H9 (cell line): ENCODE measurements around the gene NFKBIZ. TPM values are rescaled to one million over a fixed set of nuclear protein-coding genes. Genes with fewer than 3 reads are reported as not detected.
"Not testable (repeated sequence)": the region's sequence is repeated elsewhere in the genome, so short reads cannot be mapped to it uniquely, and the experiment has no call there.

ENCODE experiments used
- DNase-seq: peaks from one replicate; pipeline ENCODE4 v3.0.0-alpha.2; 2017
- H2AFZ ChIP-seq: one replicate; pipeline ENCODE4 v1.6.1; 2013; ENCODE audit warnings: mild to moderate bottlenecking, low read length, control low read depth, moderate library complexity
- H2AK5ac ChIP-seq: 2 replicates; pipeline ENCODE4 v1.6.1; 2013; ENCODE audit warnings: low read length, control low read depth, mixed read lengths; ENCODE audit not compliant: insufficient read length
- H2BK120ac ChIP-seq: one replicate; pipeline ENCODE4 v1.6.1; 2013; ENCODE audit warnings: low read depth, mild to moderate bottlenecking, low read length, control low read depth, inconsistent platforms; ENCODE audit not compliant: poor library complexity, severe bottlenecking
- H2BK12ac ChIP-seq: 2 replicates; pipeline ENCODE4 v1.6.1; 2013; ENCODE audit warnings: low read length, control low read depth, mixed read lengths, low read depth; ENCODE audit not compliant: insufficient read length
- H2BK15ac ChIP-seq: 2 replicates; pipeline ENCODE4 v1.6.1; 2013; ENCODE audit warnings: low read depth, low read length, control low read depth
- H2BK20ac ChIP-seq: one replicate; pipeline ENCODE4 v1.6.1; 2013; ENCODE audit warnings: low read depth, mild to moderate bottlenecking, low read length, control low read depth, inconsistent platforms; ENCODE audit not compliant: poor library complexity, severe bottlenecking
- H2BK5ac ChIP-seq: 2 replicates; pipeline ENCODE4 v1.6.1; 2013; ENCODE audit warnings: low read length, control low read depth, mixed read lengths; ENCODE audit not compliant: insufficient read length
- H3K14ac ChIP-seq: 2 replicates; pipeline ENCODE4 v1.6.1; 2013; ENCODE audit warnings: low read length, control low read depth; ENCODE audit not compliant: insufficient read depth
- H3K18ac ChIP-seq: 2 replicates; pipeline ENCODE4 v1.6.1; 2013; ENCODE audit warnings: low read depth, mild to moderate bottlenecking, mixed read lengths, low read length, control low read depth; ENCODE audit not compliant: insufficient read length
- H3K23ac ChIP-seq: 2 replicates; pipeline ENCODE4 v1.6.1; 2013; ENCODE audit warnings: low read length, control low read depth, mixed read lengths, low read depth; ENCODE audit not compliant: insufficient read length
- H3K23me2 ChIP-seq: 2 replicates; pipeline ENCODE4 v1.6.1; 2013; ENCODE audit warnings: low read depth, mild to moderate bottlenecking, mixed read lengths, low read length, control low read depth; ENCODE audit not compliant: insufficient read length, poor library complexity, severe bottlenecking
- H3K27ac ChIP-seq: 2 replicates; pipeline ENCODE4 v1.5.1; 2013; ENCODE audit warnings: low read length, control low read depth, mixed read lengths, low read depth; ENCODE audit not compliant: insufficient read length
- H3K27me3 ChIP-seq: 2 replicates; pipeline ENCODE4 v1.6.1; 2013; ENCODE audit warnings: low read length, control low read depth, inconsistent platforms; ENCODE audit not compliant: insufficient read depth
- H3K4ac ChIP-seq: 2 replicates; pipeline ENCODE4 v1.6.1; 2013; ENCODE audit warnings: low read depth, mild to moderate bottlenecking, control low read depth, inconsistent platforms, low read length, moderate library complexity
- H3K4me1 ChIP-seq: 2 replicates; pipeline ENCODE4 v1.6.1; 2013; ENCODE audit warnings: low read length, control low read depth, inconsistent platforms; ENCODE audit not compliant: insufficient read depth
- H3K4me2 ChIP-seq: 2 replicates; pipeline ENCODE4 v1.6.1; 2013; ENCODE audit warnings: low read length, control low read depth, mixed read lengths; ENCODE audit not compliant: insufficient read length, insufficient read depth
- H3K56ac ChIP-seq: 2 replicates; pipeline ENCODE4 v1.6.1; 2013; ENCODE audit warnings: low read depth, mild to moderate bottlenecking, mixed read lengths, low read length, control low read depth; ENCODE audit not compliant: insufficient read length
- H3K79me1 ChIP-seq: 2 replicates; pipeline ENCODE4 v1.6.1; 2013; ENCODE audit warnings: low read depth, mild to moderate bottlenecking, moderate library complexity, low read length, control low read depth, inconsistent platforms; ENCODE audit not compliant: insufficient read depth, poor library complexity, severe bottlenecking
- H3K79me2 ChIP-seq: 2 replicates; pipeline ENCODE4 v1.6.1; 2013; ENCODE audit warnings: low read length, control low read depth, inconsistent platforms; ENCODE audit not compliant: insufficient read depth
- H3K9ac ChIP-seq: 2 replicates; pipeline ENCODE4 v1.6.1; 2013; ENCODE audit warnings: low read length, control low read depth, mixed read lengths; ENCODE audit not compliant: insufficient read length; ENCODE audit errors: extremely low read depth
- H3K9me3 ChIP-seq: one replicate; pipeline ENCODE4 v1.6.1; 2013; ENCODE audit warnings: low read depth, low read length, inconsistent platforms; ENCODE audit not compliant: control insufficient read depth
- H3T11ph ChIP-seq: one replicate; pipeline ENCODE4 v1.6.1; 2013; ENCODE audit warnings: mild to moderate bottlenecking, low read length, control low read depth, inconsistent platforms
- H4K20me1 ChIP-seq: one replicate; pipeline ENCODE4 v1.6.1; 2013; ENCODE audit not compliant: control insufficient read depth, insufficient read length, insufficient read depth
- H4K5ac ChIP-seq: 2 replicates; pipeline ENCODE4 v1.6.1; 2013; ENCODE audit warnings: low read depth, mild to moderate bottlenecking, mixed read lengths, low read length, control low read depth; ENCODE audit not compliant: insufficient read length
- H4K8ac ChIP-seq: replicated peaks from 2 replicates; pipeline ENCODE4 v1.6.1; 2013; ENCODE audit warnings: low read length, control low read depth, mixed read lengths, low read depth; ENCODE audit not compliant: insufficient read length
- H4K91ac ChIP-seq: 2 replicates; pipeline ENCODE4 v1.6.1; 2013; ENCODE audit warnings: low read depth, mild to moderate bottlenecking, moderate library complexity, mixed read lengths, low read length, control low read depth; ENCODE audit not compliant: insufficient read length
- H3K27ac Mint-ChIP-seq, 3 experiments: 2 replicates in 2 of 3; 3 replicates in 1 of 3; pipeline ENCODE4 v1.8.0; 2020 to 2021; ENCODE audit warnings: mixed read lengths in 3 of 3, mild to moderate bottlenecking in 1 of 3, moderate library complexity in 1 of 3
- H3K27me3 Mint-ChIP-seq: 2 replicates; pipeline ENCODE4 v1.8.0; 2021; ENCODE audit warnings: low read depth, mild to moderate bottlenecking, moderate library complexity, mixed read lengths
- H3K36me3 Mint-ChIP-seq, 3 experiments: 2 replicates in 2 of 3; 3 replicates in 1 of 3; pipeline ENCODE4 v1.8.0; 2020 to 2021; ENCODE audit warnings: low read depth in 3 of 3, mixed read lengths in 3 of 3; ENCODE audit not compliant: insufficient read depth in 1 of 3
- H3K4me1 Mint-ChIP-seq, 2 experiments: 2 replicates each; pipeline ENCODE4 v1.8.0; 2020; ENCODE audit warnings: mixed read lengths in 2 of 2
- H3K4me3 Mint-ChIP-seq, 2 experiments: 2 replicates in 1 of 2; 3 replicates in 1 of 2; pipeline ENCODE4 v1.8.0; 2020 to 2021; ENCODE audit warnings: mild to moderate bottlenecking in 2 of 2, mixed read lengths in 2 of 2, moderate library complexity in 1 of 2
- H3K9me3 Mint-ChIP-seq, 2 experiments: 2 replicates in 1 of 2; 3 replicates in 1 of 2; pipeline ENCODE4 v1.8.0; 2020; ENCODE audit warnings: mild to moderate bottlenecking in 2 of 2, mixed read lengths in 2 of 2, moderate library complexity in 1 of 2
- CTCF ChIP-seq: fragments of 200-600 bp; sonication (generic); conservative IDR thresholded peaks from 3 replicates; pipeline ENCODE4 v1.8.0; 2021; ENCODE audit warnings: antibody characterized with exemption, mild to moderate bottlenecking
- WGBS: extraction: QIAGEN DNeasy Blood & Tissue Kit; methylation state at CpG from one replicate; pipeline ENCODE4 v1.1.7; 2013; ENCODE audit warnings: missing lambda C conversion rate, low lambda C conversion rate, mixed read lengths; ENCODE audit not compliant: insufficient read length; ENCODE audit errors: extremely low coverage; 5-methylcytosine and 5-hydroxymethylcytosine counted together
- total RNA-seq: library from RNA; stranded (reverse); gene quantifications from 2 replicates; pipeline ENCODE4 v1.2.1, GENCODE V29; 2021

NFKBIZ gene
- total RNA-seq, 1 experiment from 2014 or later, result 11.1 TPM

- no peaks in the 10 kb centered on the region for H3K79me1 ChIP-seq
These were observed 54.1 kb downstream of the NFKBIZ start for GRCh38 chr3:101903451-101903871.

DNA sequence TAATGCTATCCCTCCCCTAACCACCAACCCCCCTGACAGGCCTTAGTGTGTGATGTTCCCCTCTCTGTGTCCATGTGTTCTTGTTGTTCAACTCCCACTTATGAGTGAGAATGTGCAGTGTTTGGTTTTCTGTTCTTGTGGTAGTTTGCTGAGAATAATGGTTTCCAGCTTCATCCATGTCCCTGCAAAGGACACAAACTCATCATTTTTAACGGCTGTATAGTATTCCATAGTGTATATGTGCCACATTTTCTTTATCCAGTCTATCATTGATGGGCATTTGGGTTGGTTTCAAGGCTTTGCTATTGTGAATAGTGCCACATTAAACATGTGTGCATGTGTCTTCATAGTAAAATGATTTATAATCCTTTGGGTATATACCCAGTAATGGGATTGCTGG is 56.3 kb downstream of the NFKBIZ start:
- H2AFZ ChIP-seq, H3K9me3 ChIP-seq, H4K5ac ChIP-seq, H3K4me1 Mint-ChIP-seq, H3K18ac ChIP-seq, H3K4me2 ChIP-seq, H3K23ac ChIP-seq, H3K14ac ChIP-seq, H3K4ac ChIP-seq, H2BK12ac ChIP-seq, H3K4me3 Mint-ChIP-seq, H2BK15ac ChIP-seq, H3K9me3 Mint-ChIP-seq, DNase-seq, H2BK20ac ChIP-seq, H3K79me2 ChIP-seq, H3K27me3 Mint-ChIP-seq, H2BK5ac ChIP-seq, H3K36me3 Mint-ChIP-seq, H3K23me2 ChIP-seq, H4K8ac ChIP-seq, H2BK120ac ChIP-seq, H3K27ac ChIP-seq, H4K91ac ChIP-seq, H3T11ph ChIP-seq, H3K27ac Mint-ChIP-seq, H2AK5ac ChIP-seq, H3K9ac ChIP-seq, H3K4me1 ChIP-seq, H4K20me1 ChIP-seq, H3K79me1 ChIP-seq, H3K27me3 ChIP-seq, H3K56ac ChIP-seq: not testable (repeated sequence)
- no CpG with 5 or more reads among the region's 1 CpG for WGBS

More at GRCh38 chr3:101903451-101903871, 54.1 kb downstream of the NFKBIZ start:
- no peak for TF ChIP-seq CTCF
- H3K56ac ChIP-seq, result no peak overlapping the region
- H3K27ac ChIP-seq, result no peak overlapping the region
- Mint-ChIP-seq H3K27me3 (no peaks in the 10 kb centered on the region), H3K9me3 (peaks cover 6 to 7% of the 10 kb centered on the region in 2 experiments; a peak in 3 of 5 replicates), H3K36me3 (0 out of 7 replicates have a peak, but pooled peaks cover 0 to 2% (median 0%) of the 10 kb centered on the region in 3 experiments), H3K4me1 (peaks cover 4 to 5% of the 10 kb centered on the region in 2 experiments; a peak in 3 of 4 replicates), H3K4me3 (no peak overlapping the region), H3K27ac (no peak overlapping the region)
- H3K14ac ChIP-seq, result no peak overlapping the region
- H3K23ac ChIP-seq, result no peak overlapping the region
- no peak overlapping the region for H3K9ac ChIP-seq
- no peaks in the 10 kb centered on the region for H3K79me2 ChIP-seq
- H2BK12ac ChIP-seq, result no peak overlapping the region
- no peaks in the 10 kb centered on the region for H3K9me3 ChIP-seq
- no peak overlapping the region for H2AK5ac ChIP-seq
- no peak overlapping the region for H3K4ac ChIP-seq
- H3K4me1 ChIP-seq, result no peaks in the 10 kb centered on the region
- H4K5ac ChIP-seq, result no peak overlapping the region
- H4K20me1 ChIP-seq, result no peaks in the 10 kb centered on the region
- H2BK5ac ChIP-seq, result no peak overlapping the region
- H4K8ac ChIP-seq, result no peak overlapping the region
- H3K23me2 ChIP-seq, result no peaks in the 10 kb centered on the region
- no peak overlapping the region for H2AFZ ChIP-seq
- H3K4me2 ChIP-seq, result no peak overlapping the region
- WGBS, result no CpG with 5 or more reads among the region's 3 CpGs
- H2BK120ac ChIP-seq, result no peak overlapping the region
- no peak overlapping the region for H2BK20ac ChIP-seq
- DNase-seq, result no peak
- H3T11ph ChIP-seq, result no peak overlapping the region
- H2BK15ac ChIP-seq, result no peak overlapping the region
- no peak overlapping the region for H4K91ac ChIP-seq
- H3K27me3 ChIP-seq, result no peaks in the 10 kb centered on the region
- H3K18ac ChIP-seq, result no peak overlapping the region
